Measurements from ENCODE around the gene NAIF1. TPM values are rescaled to one million over a fixed set of nuclear protein-coding genes. Genes with fewer than 3 reads are reported as not detected.

Gene NAIF1
- total and polyA plus RNA-seq, 2 experiments from 2014 or later: 4.9 to 5.5 TPM

GRCh38 chr9:128026255-128026772, 40.8 kb downstream of the NAIF1 start:
- Mint-ChIP-seq H3K9me3 (no peaks in the 10 kb centered on the region), H3K4me3 (no peak overlapping the region), H3K4me1 (peaks cover 4% of the 10 kb centered on the region; the same call in 2 of the 3 replicates), H3K27ac (no peak overlapping the region), H3K27me3 (ENCODE audit: insufficient read depth, low read depth, poor library complexity) (peaks cover 10% of the 10 kb centered on the region), H3K36me3 (ENCODE audit: low read depth) (no peaks in the 10 kb centered on the region)
- Histone ChIP-seq H3K4me3 (no peak overlapping the region), H3K27ac (ENCODE audit: low read depth) (no peak overlapping the region), H4K20me1 (replicated peaks; ENCODE audit: insufficient read depth) (no peaks in the 10 kb centered on the region), H3K4me2 (no peak overlapping the region), H3K4me1 (ENCODE audit: insufficient read depth) (no peaks in the 10 kb centered on the region), H3F3A (replicated peaks; ENCODE audit: low read depth) (no peaks in the 10 kb centered on the region), H3K9me2 (ENCODE audit: insufficient read depth) (no peaks in the 10 kb centered on the region), H3K79me2 (replicated peaks; ENCODE audit: insufficient read depth) (no peaks in the 10 kb centered on the region), H2AFZ (no peak overlapping the region), H3K36me3 (ENCODE audit: insufficient read depth) (no peaks in the 10 kb centered on the region), H3K27me3 (ENCODE audit: insufficient read depth) (no peaks in the 10 kb centered on the region)
- TF ChIP-seq CTCF (conservative IDR thresholded peaks at IDR 0.05; ENCODE audit: low read depth in 2 of 2) (no peak), EZH2 (IDR thresholded peaks at IDR 0.05; ENCODE audit: low read depth, unreplicated experiment) (no peak), ZNF462 (CRISPR knock-in tag; IDR thresholded peaks at IDR 0.05) (no peak), STAT1 (IDR thresholded peaks at IDR 0.05; ENCODE audit: unreplicated experiment) (no peak), JUNB (IDR thresholded peaks at IDR 0.05; ENCODE audit: unreplicated experiment) (no peak), CREB1 (CRISPR knock-in tag; IDR thresholded peaks at IDR 0.05; ENCODE audit: low read depth) (no peak), POLR2AphosphoS5 (IDR thresholded peaks at IDR 0.05; ENCODE audit: low read depth) (no peak), ETS1 (IDR thresholded peaks at IDR 0.05) (no peak), NANOG (IDR thresholded peaks at IDR 0.05; ENCODE audit: borderline replicate concordance) (no peak), ZNF114 (CRISPR knock-in tag; IDR thresholded peaks at IDR 0.05) (no peak), ZNF331 (CRISPR knock-in tag; IDR thresholded peaks at IDR 0.05; ENCODE audit: low read depth) (no peak)
- ATAC-seq (no peak), DNase-seq (ENCODE audit: low spot score) (no peak)

Measured in GM23338 (cell line).